HG03280 (cell line): ENCODE measurements around the gene EDIL3.
A peak's percentile ranks its signal among the peaks of the same experiment; 100 is the strongest.

Experiments
- ATAC-seq: cut with Tn5 transposase; IDR thresholded peaks from one replicate; pipeline ENCODE4 v1.9.1; 2021; ENCODE audit warnings: mild to moderate bottlenecking, moderate library complexity; ENCODE audit not compliant: unreplicated experiment

Gene EDIL3

DNA sequence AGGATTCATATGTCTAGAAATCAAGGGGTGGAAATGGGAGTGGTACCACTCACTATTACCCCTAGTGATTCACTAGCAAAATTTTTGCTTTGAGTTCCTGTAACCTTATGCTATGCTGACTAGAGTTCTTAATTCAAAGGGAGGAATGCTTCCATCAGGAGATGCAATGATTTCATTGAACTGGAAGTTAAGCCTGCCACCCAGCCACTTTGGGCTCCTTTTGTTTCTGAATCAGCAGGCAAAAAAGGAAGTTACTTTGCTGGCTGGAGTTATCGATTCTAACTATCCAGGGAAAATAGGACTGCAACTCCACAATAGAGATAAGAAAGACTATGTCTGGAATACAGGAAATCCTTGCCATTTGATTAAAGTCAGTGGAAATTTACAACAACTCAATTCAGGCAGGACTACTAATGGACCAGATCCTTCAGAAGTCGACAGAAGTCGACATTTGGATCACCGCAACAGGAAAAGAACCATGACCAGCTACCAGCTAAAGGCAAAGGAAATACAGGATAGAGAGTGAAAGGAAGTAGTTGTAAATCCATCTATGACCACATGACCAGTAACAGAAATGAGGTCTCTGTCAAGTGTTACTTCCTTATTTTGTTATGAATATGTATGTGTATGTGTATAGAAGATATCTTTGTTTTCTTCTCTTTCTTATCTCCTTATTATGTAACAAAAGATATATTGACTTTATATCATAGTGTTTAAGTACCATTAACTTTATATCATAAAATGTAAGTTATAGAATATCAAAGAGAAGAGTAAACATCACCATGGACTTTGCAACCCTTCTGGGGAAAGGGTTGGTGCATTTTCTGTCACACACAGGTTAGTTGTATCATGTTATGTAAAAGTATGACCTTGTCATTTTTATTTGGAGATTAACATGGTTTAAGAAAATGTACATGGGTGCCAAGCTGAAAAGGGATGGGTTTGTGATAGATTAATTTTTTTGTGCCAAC is 465.3 kb downstream of the EDIL3 start:
- peak; percentile 49 for ATAC-seq

DNA sequence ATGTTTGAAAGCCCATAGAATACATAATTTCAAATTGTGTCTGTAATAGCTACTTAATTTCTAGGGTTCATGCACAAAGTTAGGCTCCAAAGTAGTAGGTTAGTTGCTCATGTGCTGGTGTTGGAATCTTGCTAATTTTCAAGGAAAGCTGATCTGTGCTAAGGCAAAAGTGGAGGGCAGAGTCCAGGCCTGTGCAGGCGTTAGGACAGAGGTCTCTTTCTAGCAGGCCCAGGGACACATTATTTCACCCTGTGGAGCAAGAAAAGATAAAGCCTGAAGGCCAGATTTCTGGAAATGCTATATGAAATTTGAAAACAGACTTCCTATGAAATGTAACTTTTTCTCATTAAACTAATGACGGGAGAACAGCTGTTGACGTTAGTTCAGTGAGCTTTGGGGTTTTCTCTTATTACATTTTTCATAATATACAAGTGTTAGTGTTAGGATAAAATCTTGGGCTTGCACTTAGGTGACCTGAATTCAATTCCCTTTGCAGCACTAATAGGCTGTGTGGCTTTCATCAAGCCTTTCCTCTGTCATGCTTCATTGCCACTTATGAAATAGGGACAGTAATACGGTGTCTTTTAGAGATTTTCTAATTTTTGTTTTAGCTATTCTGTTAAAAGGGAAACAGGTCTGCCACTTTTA is 467.3 kb downstream of the EDIL3 start:
- ATAC-seq = no peak

DNA sequence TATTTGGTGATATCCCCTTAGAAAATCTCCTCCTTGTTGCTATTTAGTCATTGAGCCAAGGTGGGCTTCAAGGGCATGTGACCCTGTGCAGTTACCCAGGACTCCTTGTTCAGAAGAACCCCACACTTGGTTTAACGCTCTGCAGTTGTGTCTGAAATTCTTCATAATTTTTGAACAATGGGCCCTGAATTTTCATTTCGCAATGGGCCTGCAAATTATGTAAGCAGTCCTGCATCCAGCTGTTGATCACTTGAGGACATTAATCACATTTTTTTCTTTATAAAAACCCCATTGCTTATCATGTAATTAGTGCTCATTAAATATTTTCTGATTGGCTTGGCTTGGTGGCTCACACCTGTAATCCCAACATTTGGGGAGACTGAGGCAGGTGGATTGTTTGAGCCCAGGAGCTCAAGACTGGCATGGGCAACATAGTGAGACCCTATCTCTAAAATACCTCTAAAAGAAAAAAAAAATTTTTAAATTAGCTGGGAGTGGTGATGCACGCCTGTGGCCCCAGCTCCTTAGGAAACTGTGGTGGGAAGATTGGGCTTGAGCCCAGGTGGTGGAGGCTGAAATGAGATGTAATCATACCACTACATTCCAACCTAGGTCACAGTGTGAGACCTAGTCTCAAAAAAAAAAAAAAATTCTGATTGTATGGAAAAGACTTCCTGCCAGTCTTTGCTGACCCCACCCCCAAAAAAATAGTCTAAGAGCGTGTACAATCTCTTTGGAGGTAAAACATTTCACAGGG is 469.8 kb downstream of the EDIL3 start:
- no peak for ATAC-seq

DNA sequence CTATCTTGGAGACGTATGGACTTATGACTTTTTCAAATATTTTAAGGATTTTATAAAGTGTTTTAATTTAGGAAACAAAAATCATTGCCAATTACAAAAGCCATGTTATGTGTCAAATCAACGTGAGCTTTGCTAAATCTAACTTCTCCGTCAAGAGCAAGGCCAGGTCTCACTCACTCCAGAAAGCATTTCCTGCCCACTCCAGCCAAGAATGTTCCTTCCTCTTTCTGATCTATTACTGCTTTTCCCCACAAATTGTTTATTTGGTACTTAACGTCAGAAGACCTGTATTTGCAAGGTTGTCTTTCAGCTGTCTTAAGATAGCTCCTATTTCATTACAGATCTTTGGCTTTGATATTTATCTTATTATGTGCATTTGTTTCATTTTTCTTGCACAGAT is 470.5 kb downstream of the EDIL3 start:
- ATAC-seq = no peak

DNA sequence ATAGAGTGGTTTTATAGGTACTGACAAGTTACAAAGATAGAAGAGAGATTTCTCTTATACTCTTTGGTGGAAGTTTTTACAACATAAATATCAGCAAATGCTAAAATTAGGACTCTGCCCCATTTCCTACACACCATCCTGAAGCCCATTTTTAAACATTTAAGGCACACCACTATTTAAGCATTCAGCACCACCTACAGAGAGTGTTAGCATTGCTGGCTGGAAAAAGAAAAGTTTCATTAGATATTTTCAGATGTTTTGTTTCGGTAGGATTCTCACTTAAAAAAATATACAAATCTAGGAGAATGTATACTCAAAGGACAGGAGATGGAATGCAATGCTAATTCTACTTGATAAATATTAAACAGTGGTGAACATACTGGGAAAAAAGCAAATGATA is 471.1 kb downstream of the EDIL3 start:
- ATAC-seq = no peak

DNA sequence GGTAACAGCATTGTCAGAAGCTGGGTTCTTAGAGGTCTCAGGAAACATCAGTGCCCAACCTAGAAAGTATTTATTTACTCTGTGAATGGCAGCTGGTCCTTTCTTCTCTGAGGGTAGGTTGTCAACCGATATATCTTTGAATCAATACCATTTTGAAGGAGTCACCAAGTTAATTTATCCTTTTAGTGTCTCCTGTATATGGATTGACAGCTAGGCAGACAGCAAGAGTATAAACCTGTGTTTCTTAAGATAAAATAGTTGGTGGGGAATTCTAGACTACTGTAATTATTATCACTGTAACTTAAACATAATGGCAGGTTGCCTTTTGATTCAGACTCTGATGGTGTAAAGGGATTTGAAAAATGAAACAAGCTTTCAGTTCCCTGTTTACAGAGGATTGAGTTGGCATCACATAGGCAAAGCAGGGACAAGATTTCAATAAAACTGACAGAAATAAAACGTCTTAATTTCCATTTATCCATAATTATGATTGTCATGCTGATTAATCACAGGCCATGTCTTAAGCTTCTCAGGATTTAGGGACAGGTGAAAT is 473.2 kb downstream of the EDIL3 start:
- ATAC-seq = no peak

DNA sequence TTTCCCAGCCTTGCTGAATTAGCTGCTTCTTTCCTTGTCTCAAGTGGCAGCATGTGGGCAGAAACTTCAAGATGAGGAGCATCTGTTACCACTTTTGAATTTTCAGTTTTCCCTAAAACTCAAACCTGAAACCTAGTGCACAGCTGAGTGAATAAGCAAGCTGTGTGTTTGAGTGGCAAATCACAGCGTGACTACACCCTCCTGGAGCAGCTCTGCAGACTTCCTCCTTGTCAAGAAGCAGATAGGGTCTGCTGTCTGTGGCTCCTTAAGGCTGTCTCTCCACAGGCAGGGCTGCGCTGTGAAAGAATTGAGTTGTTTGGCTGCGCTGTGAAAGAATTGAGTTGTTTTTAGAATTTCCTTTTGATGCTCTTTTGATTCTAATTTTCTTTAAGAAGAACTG is 484.4 kb downstream of the EDIL3 start:
- no peak for ATAC-seq

DNA sequence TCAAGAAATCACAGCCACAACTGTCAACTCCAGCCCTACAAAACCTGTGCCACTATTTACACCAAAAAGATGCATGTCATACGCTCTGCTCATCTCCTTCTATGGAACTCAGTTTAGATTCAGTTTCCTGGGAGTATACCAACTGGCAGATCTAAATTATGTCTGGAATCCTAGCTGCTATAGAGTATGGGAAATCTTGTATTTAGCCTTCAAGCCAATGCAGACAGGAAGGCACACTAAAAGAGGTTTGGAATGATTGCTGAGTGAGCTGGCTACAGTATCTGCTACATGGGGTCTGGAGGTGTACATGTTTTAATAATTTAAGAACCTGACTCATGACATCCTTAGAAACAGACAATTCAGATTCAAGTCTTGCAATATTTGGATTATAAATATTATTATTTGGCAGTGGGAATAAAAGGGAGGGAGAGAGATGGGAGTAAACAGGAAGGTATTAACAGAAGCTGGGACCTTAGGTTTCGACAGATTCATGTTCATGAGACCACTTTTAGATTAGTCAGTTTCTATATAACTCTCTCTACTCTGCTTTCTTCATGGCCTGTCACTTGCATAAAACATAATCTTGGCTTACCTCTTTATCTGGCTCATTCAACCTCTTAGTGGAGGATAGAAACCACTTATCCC is 485.2 kb downstream of the EDIL3 start:
- ATAC-seq = no peak

DNA sequence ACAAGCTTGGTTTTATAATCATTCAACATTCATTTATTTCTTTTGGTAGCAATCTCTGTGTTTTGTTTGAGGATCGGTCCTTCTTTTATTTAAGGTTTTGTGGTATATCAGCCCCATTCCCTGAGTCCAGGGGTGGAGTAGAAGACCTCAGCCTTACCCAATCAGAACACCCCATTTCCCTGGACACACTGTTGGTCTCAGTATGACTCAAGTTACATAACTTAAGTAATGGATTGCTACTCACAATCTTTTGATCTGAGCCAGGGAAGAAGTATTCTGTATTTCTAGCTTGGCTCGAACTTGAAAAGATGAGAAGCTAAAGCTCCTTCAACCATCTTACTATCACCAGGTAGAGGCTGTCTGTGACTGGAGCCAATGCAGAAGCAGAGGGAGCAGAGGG is 488.8 kb downstream of the EDIL3 start:
- no peak for ATAC-seq

DNA sequence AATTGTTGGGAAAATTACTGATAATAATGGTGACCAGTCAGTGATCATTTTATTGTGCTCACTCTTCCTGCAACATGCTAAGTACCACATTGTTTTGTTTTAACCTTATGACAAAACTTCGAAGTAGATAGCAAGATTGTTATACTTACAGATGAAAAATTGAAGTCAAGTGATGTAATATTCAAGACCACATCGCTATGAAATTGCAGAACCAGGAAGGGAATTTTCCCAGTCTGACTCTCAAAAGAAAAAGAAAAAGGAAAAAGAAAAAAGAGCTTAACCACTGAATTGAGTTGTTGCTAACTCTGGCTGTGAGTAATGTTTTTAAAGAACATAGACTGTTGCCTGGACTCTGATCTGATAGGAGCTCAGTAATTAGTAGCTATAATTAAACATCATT is 493.4 kb downstream of the EDIL3 start:
- ATAC-seq = no peak
